ENCODE data around the gene UBE2U. TPM values are rescaled to one million over a fixed set of nuclear protein-coding genes. Genes with fewer than 3 reads are reported as not detected.

Gene UBE2U
- total and polyA plus RNA-seq, 2 of the 8 experiments (the other 6 are each of a cell fraction or from before 2014, with no cell fraction given), result not detected

DNA sequence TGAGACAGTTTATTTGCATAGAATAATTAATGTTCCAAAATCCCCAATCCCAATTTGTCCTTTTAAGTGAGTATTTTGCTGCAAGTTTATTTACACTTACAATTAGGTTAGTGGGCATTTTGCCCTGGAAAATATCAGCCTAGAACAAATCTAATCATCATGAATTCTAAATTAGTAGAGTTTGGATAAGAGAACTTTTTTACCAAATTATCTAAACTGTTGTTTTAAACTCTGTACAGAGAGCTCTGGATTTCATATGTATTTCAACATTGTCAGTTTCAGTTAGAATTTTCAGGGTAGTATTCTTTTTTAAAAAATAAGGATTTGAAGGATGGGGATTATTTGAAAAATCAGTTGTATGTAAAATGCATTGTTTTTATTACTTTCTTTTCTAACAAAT is 27.8 kb upstream of the UBE2U start:
- Histone ChIP-seq H4K91ac (replicated peaks; ENCODE audit: insufficient read length, low read length) (no peak overlapping the region), H3K36me3 (ENCODE audit: control insufficient read depth in 2 of 4, insufficient read depth in 4 of 4, low read length in 3 of 4) (peaks cover 5 to 25% (median 18%) of the 10 kb centered on the region in 4 experiments; a peak in 7 of 8 replicates), H3K14ac (ENCODE audit: insufficient read length) (no peak overlapping the region), H3K18ac (ENCODE audit: extremely low read depth, low read length) (no peak overlapping the region), H3K9ac (replicated peaks in 1 of 4; ENCODE audit: extremely low read depth in 1 of 4, low read depth in 3 of 4, low read length in 3 of 4) (no peak overlapping the region), H2BK120ac (replicated peaks; ENCODE audit: low read depth, low read length) (no peak overlapping the region), H3K4me1 (replicated peaks in 1 of 4; ENCODE audit: control insufficient read depth in 3 of 4, insufficient read depth in 4 of 4, low read length in 3 of 4) (peaks cover 0 to 3% (median 0%) of the 10 kb centered on the region in 4 experiments; a peak in 2 of 7 replicates), H2AFZ (ENCODE audit: low read length) (no peak overlapping the region), H3K9me3 (ENCODE audit: insufficient read depth in 2 of 2, low read depth in 1 of 2, low read length in 1 of 2) (no peaks in the 10 kb centered on the region), H3K27me3 (replicated peaks in 1 of 4; ENCODE audit: control insufficient read depth in 3 of 4, extremely low read depth in 1 of 4, insufficient read depth in 3 of 4, low read length in 3 of 4) (no peaks in the 10 kb centered on the region), H2BK15ac (ENCODE audit: low read length) (no peak overlapping the region), H3K23ac (ENCODE audit: insufficient read length) (no peak overlapping the region), H2BK12ac (ENCODE audit: low read depth, low read length) (no peak overlapping the region), H3K27ac (ENCODE audit: low read depth, low read length) (no peak overlapping the region), H2BK20ac (ENCODE audit: low read length) (no peak overlapping the region), H3K4me3 (ENCODE audit: extremely low read depth in 1 of 4, insufficient read depth in 2 of 4, low read depth in 3 of 4, low read length in 4 of 4) (no peak overlapping the region), H3K56ac (replicated peaks; ENCODE audit: insufficient read length, low read depth, low read length) (no peak overlapping the region), H4K5ac (ENCODE audit: insufficient read length, low read depth, low read length) (no peak overlapping the region), H4K20me1 (replicated peaks in 1 of 2; ENCODE audit: control insufficient read depth in 1 of 2, insufficient read depth in 2 of 2, low read length in 2 of 2) (no peaks in the 10 kb centered on the region), H4K8ac (ENCODE audit: extremely low read depth, insufficient read depth, low read length) (no peak overlapping the region), H3K4ac (replicated peaks; ENCODE audit: insufficient read length, low read depth, low read length) (no peak overlapping the region), H3K79me2 (ENCODE audit: control insufficient read depth in 1 of 2, insufficient read depth in 2 of 2, low read length in 2 of 2) (no peaks in the 10 kb centered on the region), H3K79me1 (ENCODE audit: low read depth, low read length) (no peaks in the 10 kb centered on the region), H2BK5ac (ENCODE audit: low read depth, low read length) (no peak overlapping the region), H3K4me2 (ENCODE audit: insufficient read depth in 1 of 2, low read depth in 2 of 2, low read length in 2 of 2) (no peak overlapping the region), H3K23me2 (ENCODE audit: low read depth, low read length) (no peaks in the 10 kb centered on the region), H2AK5ac (ENCODE audit: low read depth, low read length) (no peak overlapping the region)
- no peak for DNase-seq (ENCODE audit: low read depth in 1 of 2, low spot score in 2 of 2)
- CTCF ChIA-PET (ENCODE audit: partially characterized antibody), result interaction anchor here (0.9 kb wide), 1 partner anchor 483 kb away, joined by 3 read pairs; no protein-coding TSS in a partner anchor
- no peak for FAIRE-seq
- POLR2A ChIA-PET (ENCODE audit: partially characterized antibody), result no interaction called here
- TF ChIP-seq RNF2 (IDR thresholded peaks at IDR 0.05; ENCODE audit: borderline replicate concordance, low read depth, low read length, missing control alignments, poor library complexity, severe bottlenecking) (no peak), TBP (IDR thresholded peaks at IDR 0.05; ENCODE audit: low read depth, low read length) (no peak), SIRT6 (IDR thresholded peaks at IDR 0.05; ENCODE audit: low read length) (no peak), JUND (IDR thresholded peaks at IDR 0.05; ENCODE audit: low read length) (no peak), PHF8 (conservative IDR thresholded peaks at IDR 0.05; ENCODE audit: low read depth, low read length) (no peak), EZH2 (IDR thresholded peaks at IDR 0.05; ENCODE audit: low read depth, low read length, severe bottlenecking) (no peak), RBBP5 (IDR thresholded peaks at IDR 0.05; ENCODE audit: borderline replicate concordance, low read depth, low read length) (no peak), SUZ12 (IDR thresholded peaks at IDR 0.05; ENCODE audit: low read length) (no peak), GABPA (IDR thresholded peaks at IDR 0.05; ENCODE audit: borderline replicate concordance, insufficient read depth, low read length) (no peak), FOSL1 (IDR thresholded peaks at IDR 0.05; ENCODE audit: insufficient read depth, low read depth, low read length) (no peak), POU5F1 (IDR thresholded peaks at IDR 0.05; ENCODE audit: low read depth, low read length) (no peak)
- TF ChIP-seq, protein P1, sequence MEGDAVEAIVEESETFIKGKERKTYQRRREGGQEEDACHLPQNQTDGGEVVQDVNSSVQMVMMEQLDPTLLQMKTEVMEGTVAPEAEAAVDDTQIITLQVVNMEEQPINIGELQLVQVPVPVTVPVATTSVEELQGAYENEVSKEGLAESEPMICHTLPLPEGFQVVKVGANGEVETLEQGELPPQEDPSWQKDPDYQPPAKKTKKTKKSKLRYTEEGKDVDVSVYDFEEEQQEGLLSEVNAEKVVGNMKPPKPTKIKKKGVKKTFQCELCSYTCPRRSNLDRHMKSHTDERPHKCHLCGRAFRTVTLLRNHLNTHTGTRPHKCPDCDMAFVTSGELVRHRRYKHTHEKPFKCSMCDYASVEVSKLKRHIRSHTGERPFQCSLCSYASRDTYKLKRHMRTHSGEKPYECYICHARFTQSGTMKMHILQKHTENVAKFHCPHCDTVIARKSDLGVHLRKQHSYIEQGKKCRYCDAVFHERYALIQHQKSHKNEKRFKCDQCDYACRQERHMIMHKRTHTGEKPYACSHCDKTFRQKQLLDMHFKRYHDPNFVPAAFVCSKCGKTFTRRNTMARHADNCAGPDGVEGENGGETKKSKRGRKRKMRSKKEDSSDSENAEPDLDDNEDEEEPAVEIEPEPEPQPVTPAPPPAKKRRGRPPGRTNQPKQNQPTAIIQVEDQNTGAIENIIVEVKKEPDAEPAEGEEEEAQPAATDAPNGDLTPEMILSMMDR (IDR thresholded peaks at IDR 0.05; ENCODE audit: control extremely low read depth in 1 of 3, insufficient read depth in 1 of 3, low read depth in 1 of 3, low read length in 3 of 3), result no peak
